Right kidney (tissue), 9 donors: ENCODE measurements around the gene EPN2.
"Not testable (repeated sequence)": the region's sequence is repeated elsewhere in the genome, so short reads cannot be mapped to it uniquely, and the experiment has no call there.

Experiments used
- DNase-seq: peaks from one replicate; pipeline ENCODE4 v3.0.0-alpha.2; 2016
- long read RNA-seq, 8 donors: transcript quantifications; one replicate each; lab custom pipeline, GENCODE V29; 2026

EPN2 gene
- long read RNA-seq, donor 1, full-length matches to known transcripts = 16 of 22 reads
- long read RNA-seq, donor 1, partial matches to known transcripts = 6 of 22 reads
- long read RNA-seq, donor 1, other reads (novel, unspliced or antisense) = 0 of 22 reads
- long read RNA-seq, donor 2, full-length matches to known transcripts = 15 of 34 reads
- long read RNA-seq, donor 2, partial matches to known transcripts = 0 of 34 reads
- long read RNA-seq, donor 2, other reads (novel, unspliced or antisense) = 19 of 34 reads
- long read RNA-seq, donor 3, full-length matches to known transcripts = 14 of 14 reads
- long read RNA-seq, donor 3, partial matches to known transcripts = 0 of 14 reads
- long read RNA-seq, donor 3, other reads (novel, unspliced or antisense) = 0 of 14 reads
- long read RNA-seq, donor 4, transcript EPN2-221 (3 exons, 309 nt) = major isoform, 10 of 56 reads
- long read RNA-seq, donor 4, partial matches to known transcripts = 13 of 56 reads
- long read RNA-seq, donor 4, other reads (novel, unspliced or antisense) = 31 of 56 reads
- long read RNA-seq, donor 5, full-length matches to known transcripts = 11 of 11 reads
- long read RNA-seq, donor 5, partial matches to known transcripts = 0 of 11 reads
- long read RNA-seq, donor 5, other reads (novel, unspliced or antisense) = 0 of 11 reads
- long read RNA-seq, donor 6, full-length matches to known transcripts = 18 of 26 reads
- long read RNA-seq, donor 6, partial matches to known transcripts = 8 of 26 reads
- long read RNA-seq, donor 6, other reads (novel, unspliced or antisense) = 0 of 26 reads
- long read RNA-seq, donor 7 = 0 reads
- long read RNA-seq, donor 8, full-length matches to known transcripts = 14 of 20 reads
- long read RNA-seq, donor 8, partial matches to known transcripts = 6 of 20 reads
- long read RNA-seq, donor 8, other reads (novel, unspliced or antisense) = 0 of 20 reads

GRCh38 chr17:19237139-19237388 is at the start of gene EPN2:
EPN2 (plus strand) TSS chr17:19237366; CDS start chr17:19283120, 45,754 bp downstream.
- DNase-seq = not testable (repeated sequence)

DNA sequence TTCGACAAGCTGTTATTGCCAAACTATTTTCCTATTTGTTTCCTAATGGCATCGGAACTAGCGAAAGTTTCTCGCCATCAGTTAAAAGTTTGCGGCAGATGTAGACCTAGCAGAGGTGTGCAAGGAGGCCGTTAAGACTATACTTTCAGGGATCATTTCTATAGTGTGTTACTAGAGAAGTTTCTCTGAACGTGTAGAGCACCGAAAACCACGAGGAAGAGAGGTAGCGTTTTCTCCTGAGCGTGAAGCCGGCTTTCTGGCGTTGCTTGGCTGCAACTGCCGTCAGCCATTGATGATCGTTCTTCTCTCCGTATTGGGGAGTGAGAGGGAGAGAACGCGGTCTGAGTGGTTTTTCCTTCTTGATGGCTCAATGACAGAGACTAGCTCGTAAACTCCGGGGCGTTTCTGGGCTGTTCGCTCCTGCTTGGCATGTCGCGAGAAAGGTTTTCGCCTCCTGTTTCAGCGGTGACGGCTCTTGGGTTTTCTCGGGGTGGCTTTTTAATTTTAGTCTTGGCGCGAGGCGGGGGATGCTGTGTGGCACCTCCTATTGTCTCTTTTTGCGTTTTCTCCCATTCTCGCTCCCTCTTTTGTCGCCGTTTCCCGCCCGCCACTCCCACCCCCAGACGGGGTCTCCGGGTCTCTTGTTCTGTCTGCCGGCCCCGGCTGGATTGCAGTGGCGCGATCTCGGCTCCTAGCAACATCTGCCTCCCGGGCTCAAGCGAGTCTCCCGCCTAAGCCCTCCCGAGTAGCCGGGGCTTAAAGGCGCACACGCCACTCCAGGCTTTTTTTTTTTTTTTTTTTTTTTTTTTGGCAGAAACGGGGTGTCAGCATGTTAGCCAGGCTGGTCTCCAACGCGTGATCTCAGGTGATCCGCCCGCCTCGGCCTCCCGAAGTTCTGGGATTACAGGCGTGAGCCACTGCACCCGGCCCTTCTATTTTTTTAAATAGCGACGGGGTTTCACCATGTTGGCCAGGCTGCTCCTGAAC is 49.0 kb upstream of the EPN2 start:
- DNase-seq = not testable (repeated sequence)

DNA sequence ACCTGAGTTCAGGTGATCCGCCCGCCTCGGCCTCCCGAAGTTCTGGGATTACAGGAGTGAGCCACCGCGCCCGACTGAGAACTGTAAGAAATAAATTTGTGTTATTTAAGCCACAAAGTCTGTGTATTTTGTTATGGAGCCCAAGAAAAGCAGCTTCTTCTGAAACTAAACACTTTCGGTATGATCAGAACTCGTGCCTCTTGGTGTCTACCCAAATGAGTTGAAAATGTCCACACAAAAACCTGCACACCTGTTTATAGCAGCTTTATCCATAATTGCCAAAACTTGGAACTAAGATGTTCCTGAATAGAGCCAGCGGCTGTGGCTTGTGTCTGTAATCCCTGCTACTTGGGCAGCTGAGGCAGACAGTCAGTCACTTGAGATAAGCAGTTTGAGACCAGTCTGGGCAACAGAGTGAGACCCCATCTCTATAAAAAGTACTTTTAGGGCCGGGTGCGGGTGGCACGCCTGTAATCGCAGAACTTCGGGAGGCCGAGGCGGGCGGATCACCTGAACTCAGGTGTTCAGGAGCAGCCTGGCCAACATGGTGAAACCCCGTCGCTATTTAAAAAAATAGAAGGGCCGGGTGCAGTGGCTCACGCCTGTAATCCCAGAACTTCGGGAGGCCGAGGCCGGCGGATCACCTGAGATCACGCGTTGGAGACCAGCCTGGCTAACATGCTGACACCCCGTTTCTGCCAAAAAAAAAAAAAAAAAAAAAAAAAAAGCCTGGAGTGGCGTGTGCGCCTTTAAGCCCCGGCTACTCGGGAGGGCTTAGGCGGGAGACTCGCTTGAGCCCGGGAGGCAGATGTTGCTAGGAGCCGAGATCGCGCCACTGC is 48.1 kb upstream of the EPN2 start:
- DNase-seq = not testable (repeated sequence)

- DNase-seq = not testable (repeated sequence)
Observed at GRCh38 chr17:19189781-19190405, 47.3 kb upstream of the EPN2 start.

DNA sequence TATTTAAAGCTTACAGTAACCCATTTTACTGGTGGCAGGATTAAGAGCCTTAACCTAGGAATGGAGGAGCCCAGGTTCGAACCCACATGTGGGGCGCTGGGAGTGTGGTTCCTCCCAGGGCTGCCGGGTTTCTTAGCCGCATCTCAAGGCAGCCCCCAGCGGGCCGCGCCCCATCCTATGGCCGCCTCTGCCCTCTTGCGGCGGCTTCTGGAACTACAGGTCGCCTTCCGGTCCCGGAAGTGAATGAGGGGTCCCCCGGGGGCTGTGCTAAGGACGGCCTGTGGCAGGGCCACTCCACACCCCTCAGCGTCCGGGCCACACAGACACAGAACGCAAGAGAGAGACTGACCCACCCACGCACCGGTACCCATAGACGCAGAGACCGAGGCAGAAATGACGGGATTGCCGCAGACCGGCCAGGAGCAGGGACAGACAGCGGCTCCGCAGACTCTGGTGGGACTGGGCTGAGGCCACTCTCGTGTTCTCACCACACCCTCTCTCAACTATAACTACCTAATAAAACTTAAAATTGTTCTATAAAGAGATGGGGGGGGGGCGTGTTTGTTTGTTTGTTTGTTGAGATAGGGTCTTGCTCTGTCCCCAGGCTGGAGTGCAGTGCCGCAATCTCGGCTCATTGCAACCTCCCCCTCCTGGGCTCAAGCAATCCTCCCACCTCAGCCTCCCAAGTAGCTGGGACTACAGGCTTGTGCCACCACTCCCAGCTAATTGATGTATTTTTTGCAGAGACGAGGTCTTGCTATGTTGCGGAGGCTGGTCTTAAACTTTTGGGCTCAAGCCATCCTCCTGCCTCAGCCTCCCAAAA is 40.6 kb upstream of the EPN2 start:
- DNase-seq = not testable (repeated sequence)

DNA sequence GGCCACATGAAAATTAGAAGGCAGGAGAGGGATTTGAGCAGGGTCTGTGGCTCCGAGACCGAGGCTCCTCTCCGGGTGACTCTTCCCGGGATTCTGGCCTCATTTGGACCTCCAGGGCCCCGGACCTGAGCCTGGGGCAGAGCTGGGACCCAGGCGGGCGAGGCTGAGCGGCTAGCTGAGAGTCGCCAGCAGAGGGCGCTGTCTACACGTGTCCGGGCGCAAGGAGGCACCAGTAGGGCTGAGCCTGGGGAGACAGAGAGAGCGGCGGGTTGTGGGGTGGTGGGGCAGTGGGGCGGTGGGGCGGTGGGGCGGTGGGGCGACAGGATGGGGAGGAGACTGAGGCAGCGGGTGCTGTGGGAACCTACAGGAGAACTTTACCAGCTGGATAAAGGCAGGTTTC is 34.7 kb upstream of the EPN2 start:
- not testable (repeated sequence) for DNase-seq

DNA sequence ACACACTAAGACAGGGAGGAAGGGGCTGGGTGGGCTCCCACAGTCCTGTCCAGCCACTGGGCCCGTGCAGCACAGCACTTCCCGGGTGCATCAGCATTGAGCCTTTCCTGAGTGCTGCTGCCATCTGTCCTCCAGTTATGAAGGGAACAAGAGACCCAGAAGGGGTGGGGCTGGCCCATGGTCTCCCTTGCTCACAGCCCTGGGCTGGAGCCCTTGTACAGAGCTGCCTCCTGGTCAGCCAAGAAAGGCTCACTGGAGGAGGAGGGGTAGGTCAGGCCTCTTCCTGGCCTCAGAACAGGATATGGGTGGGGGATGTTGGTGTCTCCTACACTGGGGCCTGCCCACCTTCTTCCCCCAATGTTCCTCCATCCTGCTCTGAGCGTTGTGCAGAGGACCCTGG is 33.7 kb upstream of the EPN2 start:
- not testable (repeated sequence) for DNase-seq

DNA sequence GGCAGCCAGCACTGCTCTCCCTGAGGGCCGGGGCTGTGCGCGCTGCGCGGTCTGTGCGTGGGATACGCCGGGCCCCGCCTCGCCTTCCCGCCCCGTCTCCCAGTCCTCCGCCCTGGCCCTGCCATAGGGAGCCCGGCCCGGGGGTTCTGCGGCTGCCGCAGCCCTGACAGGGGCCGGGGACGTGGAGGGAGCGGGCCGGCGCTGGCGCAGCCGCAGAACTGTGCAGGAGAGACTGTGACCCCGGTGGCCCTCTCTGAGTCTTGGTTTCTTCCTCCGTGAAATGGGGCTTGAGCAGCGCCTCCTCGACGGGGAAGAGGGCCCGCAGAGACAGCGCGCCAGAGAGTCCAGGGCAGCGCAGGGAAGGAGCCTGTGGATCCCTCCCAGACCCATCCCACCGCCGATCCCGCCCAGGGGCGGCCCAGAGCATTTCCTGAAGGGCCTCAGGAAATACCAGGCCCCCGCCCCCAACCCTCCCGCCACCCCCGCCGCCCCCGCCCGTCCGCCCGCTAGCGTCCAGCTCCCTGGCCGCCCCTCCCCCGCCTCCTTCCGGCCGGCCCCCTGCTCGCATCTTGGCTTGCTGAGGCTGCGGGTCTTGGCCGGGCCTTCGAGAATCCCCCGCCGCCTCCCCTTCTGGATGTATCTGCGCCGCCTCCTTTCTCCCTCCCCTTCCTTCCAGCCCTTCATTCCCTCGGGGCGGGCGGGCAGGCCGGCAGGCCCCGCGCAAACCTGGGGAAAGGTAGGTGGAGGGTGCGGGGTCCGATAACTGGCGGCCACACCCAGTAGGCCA is 21.9 kb upstream of the EPN2 start:
- DNase-seq = not testable (repeated sequence)

GRCh38 chr17:19216148-19216926 is 20.8 kb upstream of the EPN2 start:
- DNase-seq = not testable (repeated sequence)

GRCh38 chr17:19218914-19219313 is 18.3 kb upstream of the EPN2 start:
- DNase-seq = not testable (repeated sequence)

GRCh38 chr17:19219384-19219783 is 17.8 kb upstream of the EPN2 start:
- not testable (repeated sequence) for DNase-seq

GRCh38 chr17:19220195-19220594 is 17.0 kb upstream of the EPN2 start:
- DNase-seq = not testable (repeated sequence)

DNA sequence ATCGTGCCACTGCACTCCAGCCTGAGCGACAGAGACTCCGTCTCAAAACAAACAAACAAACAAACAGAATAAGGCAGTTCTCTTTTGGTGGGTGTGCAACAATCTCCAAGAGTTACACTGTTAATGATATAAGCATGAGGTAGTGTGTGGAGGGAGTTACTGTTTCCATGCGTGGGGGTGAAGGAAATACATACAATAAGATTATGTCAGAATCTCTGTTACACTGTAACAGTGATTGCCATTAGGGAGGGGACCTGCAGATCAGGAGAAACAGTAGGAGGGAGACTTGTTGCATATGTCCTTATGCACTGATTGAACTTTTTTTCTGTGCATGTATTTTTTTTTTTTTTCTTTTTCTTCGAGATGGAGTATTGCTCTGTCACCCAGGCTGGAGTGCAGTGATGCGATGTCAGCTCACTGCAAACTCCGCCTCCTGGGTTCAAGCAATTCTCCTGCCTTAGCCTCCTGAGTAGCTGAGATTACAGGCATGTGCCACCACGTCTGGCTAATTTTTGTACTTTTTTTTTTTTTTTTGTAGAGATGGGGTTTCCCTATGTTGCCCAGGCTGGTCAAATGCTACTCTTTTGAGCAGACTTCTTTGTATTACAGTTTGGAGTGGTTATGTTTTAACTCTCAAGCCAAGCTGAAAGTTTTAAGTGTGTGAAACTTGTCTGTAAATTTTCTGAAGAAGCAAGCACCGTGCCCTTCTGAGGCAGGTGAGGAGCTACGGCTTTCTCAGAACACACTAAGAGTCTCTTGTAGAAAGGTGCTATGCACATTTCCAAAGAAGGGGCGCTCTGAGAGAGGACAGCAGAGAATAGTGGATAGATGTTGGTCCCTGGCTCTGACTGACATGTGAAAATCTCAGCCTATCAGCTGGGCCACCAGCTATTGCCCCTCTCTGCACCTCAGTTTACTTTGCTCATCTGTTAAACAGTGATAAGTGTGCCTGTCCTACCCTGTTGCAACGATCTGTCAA is 10.3 kb upstream of the EPN2 start:
- DNase-seq = not testable (repeated sequence)

- not testable (repeated sequence) for DNase-seq
Observed at GRCh38 chr17:19234676-19235075, 2.5 kb upstream of the EPN2 start.

GRCh38 chr17:19236351-19237138 is 621 bp upstream of the EPN2 start:
- DNase-seq = not testable (repeated sequence)
